ENCODE data around the gene NDST4. TPM values are rescaled to one million over a fixed set of nuclear protein-coding genes. Genes with fewer than 3 reads are reported as not detected.
A peak's percentile ranks its signal among the peaks of the same experiment; 100 is the strongest.

Gene NDST4
- total and polyA plus RNA-seq, 2 of the 13 experiments (the other 11 are each of a cell fraction or from before 2014, with no cell fraction given) = not detected

- no peak for TF ChIP-seq PAXIP1 (CRISPR knock-in tag; conservative IDR thresholded peaks at IDR 0.05)
- no peak for TF ChIP-seq POLR2AphosphoS2 (IDR thresholded peaks at IDR 0.05; ENCODE audit: low read depth, low read length)
- TF ChIP-seq FOXM1 (CRISPR knock-in tag; IDR thresholded peaks at IDR 0.05) = no peak
- no peak for TF ChIP-seq KMT2A (CRISPR knock-in tag; IDR thresholded peaks at IDR 0.05)
- no peak for TF ChIP-seq ZBTB14 (CRISPR knock-in tag; IDR thresholded peaks at IDR 0.05)
- TF ChIP-seq ZFP37 (CRISPR knock-in tag; IDR thresholded peaks at IDR 0.05; ENCODE audit: borderline replicate concordance) = no peak
These were observed 2.9 kb downstream of the NDST4 start (continued) for GRCh38 chr4:115110191-115111181.

GRCh38 chr4:115108850-115109249 is 4.6 kb downstream of the NDST4 start:
- ATAC-seq (no peak), DNase-seq (ENCODE audit: low spot score) (no peak), FAIRE-seq (no peak)
- Histone ChIP-seq H3K9ac (ENCODE audit: insufficient read depth, low read depth, low read length) (no peak overlapping the region), H3K79me2 (ENCODE audit: insufficient read depth, low read length) (no peaks in the 10 kb centered on the region), H3K27me3 (ENCODE audit: control insufficient read depth in 1 of 2, insufficient read depth in 2 of 2, low read length in 2 of 2) (no peaks in the 10 kb centered on the region), H4K20me1 (ENCODE audit: insufficient read depth, low read length) (no peaks in the 10 kb centered on the region), H3K27ac (ENCODE audit: extremely low read length, insufficient read depth, low read length) (no peak overlapping the region), H3K9me3 (ENCODE audit: low read length) (no peaks in the 10 kb centered on the region), H2AFZ (ENCODE audit: low read length) (no peak overlapping the region), H3K4me2 (ENCODE audit: low read depth, low read length) (no peak overlapping the region), H3K36me3 (replicated peaks in 1 of 2; ENCODE audit: control insufficient read depth in 1 of 2, insufficient read depth in 2 of 2, low read length in 2 of 2) (no peaks in the 10 kb centered on the region), H3K4me1 (ENCODE audit: insufficient read depth, low read length) (no peaks in the 10 kb centered on the region), H3K4me3 (replicated peaks in 1 of 3; ENCODE audit: insufficient read depth in 1 of 3, low read depth in 2 of 3, low read length in 3 of 3) (no peak overlapping the region)
- in situ Hi-C loops (cut with HindIII; ENCODE audit: extremely low pct_ligation_motif_present, low pct_unique_long_range_greater_than_20kb) (no loop called here), intact Hi-C loops (cut with micrococcal nuclease; ENCODE audit: unreplicated experiment) (no loop called here)
- no TSS peak for BruUV-seq (replicated peaks)
- ChIA-PET POLR2A (no interaction called here), CTCF (ENCODE audit: low intra/inter-chr PET ratio, low total read pairs) (no interaction called here)
- TF ChIP-seq ZNF550 (CRISPR knock-in tag; IDR thresholded peaks at IDR 0.05; ENCODE audit: borderline replicate concordance) = no peak
- TF ChIP-seq SPEN (CRISPR knock-in tag; IDR thresholded peaks at IDR 0.05; ENCODE audit: low read depth) = no peak
- no peak for TF ChIP-seq ZNF605 (CRISPR knock-in tag; IDR thresholded peaks at IDR 0.05)
- TF ChIP-seq U2AF2 (IDR thresholded peaks at IDR 0.05; ENCODE audit: low read depth, low read length) = 0 out of 2 replicates have a peak, but pooled peaks have one; percentile 43
- TF ChIP-seq SMC3 (IDR thresholded peaks at IDR 0.05; ENCODE audit: low read length) = no peak
- TF ChIP-seq ZBTB49 (CRISPR knock-in tag; IDR thresholded peaks at IDR 0.05; ENCODE audit: borderline replicate concordance) = no peak
- peak; percentile 52 for TF ChIP-seq SRSF9 (IDR thresholded peaks at IDR 0.05; ENCODE audit: borderline replicate concordance, insufficient read depth, low read depth, low read length, poor library complexity, severe bottlenecking)
- no peak for TF ChIP-seq NCOA1 (CRISPR knock-in tag; IDR thresholded peaks at IDR 0.05)
